NCI-H69 (cell line): ENCODE data around the gene SAMD10.
"Not testable (repeated sequence)": the region's sequence is repeated elsewhere in the genome, so short reads cannot be mapped to it uniquely, and the experiment has no call there.

Experiments used
- DNase-seq: peaks from one replicate; lab custom pipeline; 2025; lab: John Stamatoyannopoulos, UW

SAMD10 gene

DNA sequence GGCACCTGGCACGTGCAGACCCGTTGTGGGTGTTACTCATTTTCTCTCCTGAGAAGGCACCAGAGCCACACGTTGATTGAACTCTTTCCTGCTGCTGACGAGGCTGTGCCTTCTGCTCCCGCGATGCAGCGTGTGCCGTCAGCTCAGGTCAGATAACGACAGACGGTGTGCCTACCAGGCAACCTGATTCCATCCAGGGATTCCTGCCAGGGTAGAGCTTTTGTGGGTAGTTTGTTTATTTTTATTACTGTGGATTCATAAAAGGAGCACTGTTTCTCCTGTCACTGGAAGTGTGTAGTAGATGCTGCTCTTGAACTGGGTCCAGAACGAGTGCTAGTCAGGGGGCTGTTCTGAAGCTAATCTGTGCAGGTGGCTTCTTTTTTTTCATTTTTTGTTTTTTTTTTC, 22.2 kb upstream of the SAMD10 start:
- DNase-seq: peak; percentile 48

DNA sequence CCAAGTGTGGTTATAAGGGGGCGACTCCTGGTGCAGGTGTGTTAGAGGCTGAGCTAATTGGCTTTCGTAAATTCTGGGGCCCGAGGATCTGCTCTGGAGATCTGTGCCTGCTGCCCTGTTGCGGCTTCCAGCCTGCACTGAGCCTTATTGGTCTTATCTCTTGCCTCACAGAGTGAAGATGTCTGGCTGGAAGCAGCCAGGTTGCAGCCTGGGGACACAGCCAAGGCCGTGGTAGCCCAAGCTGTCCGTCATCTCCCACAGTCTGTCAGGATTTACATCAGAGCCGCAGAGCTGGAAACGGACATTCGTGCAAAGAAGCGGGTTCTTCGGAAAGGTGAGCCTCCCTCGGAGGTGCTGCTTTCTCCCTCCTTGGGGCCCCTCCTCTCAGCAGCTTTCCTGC, 21.5 kb upstream of the SAMD10 start:
- DNase-seq: no peak

DNA sequence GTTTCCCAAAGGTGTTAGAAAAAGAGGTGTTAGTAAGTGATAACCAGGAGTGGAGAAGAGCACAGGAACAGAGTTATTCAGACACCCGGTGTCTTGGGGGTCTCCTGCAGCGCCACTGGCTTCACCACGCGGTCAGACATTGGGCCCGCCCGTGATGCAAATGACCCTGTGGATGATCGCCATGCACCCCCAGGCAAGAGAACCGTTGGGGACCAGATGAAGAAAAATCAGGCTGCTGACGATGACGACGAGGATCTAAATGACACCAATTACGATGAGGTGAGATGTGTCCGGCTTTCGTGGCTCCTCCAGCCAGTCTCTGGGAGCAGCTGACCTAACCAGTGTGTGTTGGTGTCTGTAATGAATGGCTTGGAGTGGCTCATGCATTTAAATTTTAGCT, 3.5 kb upstream of the SAMD10 start:
- no peak for DNase-seq

DNA sequence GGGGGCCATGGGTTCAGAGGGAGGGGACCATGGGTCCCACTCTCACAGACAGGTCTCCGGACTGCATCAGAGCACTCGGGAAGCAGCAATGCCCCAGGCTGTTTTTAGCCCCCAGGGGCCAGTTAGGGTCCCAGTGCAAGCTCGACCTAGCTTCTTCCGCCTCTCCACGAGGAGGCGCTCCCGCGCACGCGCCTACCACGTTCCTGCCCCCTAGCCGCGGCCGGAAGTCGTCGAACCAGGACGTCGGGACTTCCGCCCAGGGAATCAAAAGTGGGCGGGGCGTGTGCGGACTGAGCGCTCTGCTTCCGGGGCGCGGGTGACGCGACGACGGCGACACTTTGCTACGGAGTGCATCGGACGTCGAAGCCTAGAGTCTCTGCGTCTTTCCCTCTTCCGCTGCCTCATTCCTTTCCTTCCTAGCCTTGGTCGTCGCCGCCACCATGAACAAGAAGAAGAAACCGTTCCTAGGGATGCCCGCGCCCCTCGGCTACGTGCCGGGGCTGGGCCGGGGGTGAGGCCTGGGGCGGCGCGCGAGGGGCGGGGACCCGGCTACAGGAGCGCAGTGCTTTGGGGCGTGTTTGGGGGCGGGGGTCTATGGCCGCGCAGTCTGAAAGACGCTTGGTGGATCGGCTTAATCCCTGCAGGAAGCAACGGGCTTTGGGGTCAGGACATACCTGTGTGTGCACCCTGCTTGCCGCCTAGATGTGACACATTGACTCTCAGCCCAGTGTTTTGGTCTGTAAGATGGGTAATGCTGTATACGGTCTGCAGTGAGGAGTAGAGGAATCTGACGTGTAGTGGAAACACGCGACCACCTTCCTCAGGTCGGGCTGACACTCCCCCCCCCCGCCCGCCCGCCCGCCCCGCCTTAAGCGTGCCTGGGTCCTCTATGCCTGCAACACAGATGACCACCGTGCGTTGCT, 1.6 kb upstream of the SAMD10 start, which contains the start of gene PRPF6:
Gene PRPF6 (plus strand): TSS at position 327 of the 923 bp plus-strand sequence. CDS start 114 bp downstream, at position 441.
- peak; percentile 95 for DNase-seq

DNA sequence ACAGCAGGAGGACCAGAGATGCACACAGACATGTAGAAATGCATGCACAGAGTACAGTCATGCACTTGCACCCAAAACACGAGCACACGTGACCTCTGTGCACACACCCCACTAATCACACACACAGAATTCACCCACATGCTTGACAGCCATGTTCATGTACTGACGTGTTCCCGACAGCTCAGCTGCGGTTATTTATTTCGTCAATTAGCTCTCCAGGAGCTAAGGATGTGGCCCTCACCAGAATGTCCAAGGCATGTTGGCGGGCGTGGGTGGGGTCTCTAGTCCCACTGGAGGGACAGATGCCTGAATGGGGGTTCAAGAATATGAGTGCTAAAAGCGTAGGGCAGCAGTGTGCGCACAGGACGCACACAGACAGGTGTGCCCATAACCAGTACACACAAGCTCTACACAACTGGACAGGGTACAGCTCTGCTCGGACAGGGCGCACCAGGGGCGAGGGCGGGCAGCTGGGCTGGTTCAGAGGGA, 919 bp upstream of the SAMD10 start:
- DNase-seq: peak; percentile 40

DNA sequence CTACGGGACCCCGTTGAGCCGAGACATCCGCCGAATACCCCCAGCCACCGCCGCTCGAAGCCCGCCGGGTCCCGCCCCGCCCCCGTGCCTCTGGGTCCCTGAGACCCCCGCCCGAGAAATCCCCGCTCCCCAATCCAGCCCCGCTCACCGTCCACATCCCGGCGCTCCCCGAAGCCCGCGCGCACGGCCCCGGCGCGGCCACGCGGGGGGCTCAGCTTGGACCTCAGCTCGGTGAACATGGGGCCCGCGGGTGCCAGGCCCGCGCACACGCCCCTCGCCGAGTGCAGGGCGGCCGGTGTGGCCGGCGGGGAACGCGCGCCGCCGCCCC, 249 bp downstream of the SAMD10 start:
- DNase-seq: no peak

DNA sequence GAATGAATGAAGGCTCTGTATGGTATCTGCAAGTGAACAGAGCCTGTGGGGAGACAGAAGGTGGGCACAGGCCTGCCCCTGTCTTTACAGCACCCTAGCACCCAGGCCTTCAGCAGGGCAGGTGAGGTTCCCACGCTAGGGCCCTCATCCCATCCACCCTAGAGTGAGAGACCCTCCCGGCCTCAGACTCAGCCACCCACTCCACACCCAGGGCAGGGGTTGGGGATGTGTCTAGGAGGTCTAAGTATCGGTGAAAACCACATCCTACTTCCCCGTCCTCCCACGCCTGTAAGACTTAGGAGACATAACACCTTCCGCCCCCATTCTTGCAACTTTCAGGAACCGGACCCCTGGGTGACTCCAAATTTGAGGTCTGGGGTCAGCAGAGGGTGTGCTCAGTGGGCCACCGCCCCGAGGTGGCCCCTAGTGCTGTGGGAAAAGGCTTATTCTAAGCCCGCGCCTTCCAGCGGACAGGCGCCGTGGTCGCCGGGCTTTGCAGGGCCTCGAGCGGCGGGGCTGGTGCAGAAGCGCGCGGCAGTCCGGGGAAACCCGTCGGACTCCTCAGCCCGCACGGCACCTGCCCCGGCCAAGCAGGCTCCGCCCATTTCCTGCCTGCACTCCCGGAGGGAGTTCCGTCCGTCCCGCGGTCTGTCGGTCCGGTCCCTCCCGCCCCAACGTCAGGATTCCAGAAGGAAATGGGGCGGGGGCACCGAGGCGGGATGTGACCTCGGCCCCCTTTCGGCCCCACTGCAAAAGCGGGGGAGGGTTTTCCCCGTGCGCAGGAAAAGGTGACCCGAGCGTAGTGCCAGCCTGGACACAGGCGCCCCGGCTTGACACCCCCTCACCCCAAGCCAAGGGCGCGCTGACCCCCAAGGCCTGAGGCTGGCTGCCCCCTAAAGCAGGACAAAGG, 868 bp downstream of the SAMD10 start:
- peak; percentile 69 for DNase-seq

DNA sequence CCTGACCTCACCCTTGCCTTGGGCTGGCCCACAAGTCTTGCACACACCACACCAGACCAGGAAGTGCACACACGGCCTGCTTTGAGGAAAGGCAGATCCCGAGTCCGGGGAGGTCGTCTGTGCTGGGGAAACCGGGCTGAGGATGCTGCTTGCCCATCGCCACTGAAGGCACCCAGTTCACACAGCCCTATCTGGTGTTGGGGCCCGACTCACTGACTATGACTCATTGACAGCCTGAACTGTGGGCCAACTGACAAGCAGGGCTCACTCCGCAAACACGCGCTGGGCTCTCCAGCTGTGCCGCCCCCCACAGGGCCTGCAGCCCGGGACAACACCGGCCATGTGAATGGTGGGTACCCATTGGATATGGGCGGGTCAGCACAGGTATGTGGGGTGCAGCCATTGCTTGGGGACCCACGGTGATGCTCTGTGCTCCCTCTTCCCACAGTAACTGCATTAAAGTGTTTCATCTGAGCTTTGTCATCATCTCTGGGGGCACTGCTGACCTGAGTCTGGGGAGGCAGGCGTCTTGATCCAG, 1.6 kb downstream of the SAMD10 start:
- no peak for DNase-seq

DNA sequence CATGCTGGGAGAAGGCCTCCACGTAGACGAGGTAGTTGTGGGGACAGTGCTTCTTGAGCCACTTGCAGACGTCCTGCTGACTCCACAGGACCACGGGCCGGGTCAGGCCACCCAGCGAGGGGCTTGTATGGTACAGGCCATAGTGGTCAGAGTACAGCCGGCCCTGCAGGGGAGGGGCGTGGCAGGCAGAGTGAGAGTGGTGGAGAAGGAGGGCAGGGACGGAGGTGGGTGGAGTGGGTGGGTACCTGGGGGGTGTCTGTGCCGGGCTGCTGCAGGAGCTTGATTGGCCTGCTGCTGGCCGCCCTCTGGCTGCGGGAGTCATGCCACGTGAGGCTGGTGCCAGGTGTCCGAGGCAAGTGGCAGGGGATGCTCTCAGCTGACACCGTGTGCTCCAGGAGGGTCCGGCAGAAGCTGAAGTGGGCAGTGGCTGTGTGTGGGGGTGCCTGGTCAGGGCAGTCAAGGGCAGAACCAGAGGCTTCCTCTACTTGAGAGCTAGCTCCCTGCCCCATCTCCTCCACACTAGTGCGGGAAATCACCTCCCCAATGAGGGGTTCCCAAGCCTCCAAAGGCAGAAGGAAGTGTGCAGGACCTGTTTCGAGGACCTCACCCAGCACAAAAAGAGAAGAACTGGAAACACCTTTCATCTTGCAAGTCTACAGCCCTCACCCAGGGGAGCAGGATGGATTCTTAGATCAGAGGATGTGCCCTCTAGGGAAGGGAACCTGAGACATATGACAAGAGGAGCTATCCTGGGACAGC, 2.3 kb downstream of the SAMD10 start:
- no peak for DNase-seq

DNA sequence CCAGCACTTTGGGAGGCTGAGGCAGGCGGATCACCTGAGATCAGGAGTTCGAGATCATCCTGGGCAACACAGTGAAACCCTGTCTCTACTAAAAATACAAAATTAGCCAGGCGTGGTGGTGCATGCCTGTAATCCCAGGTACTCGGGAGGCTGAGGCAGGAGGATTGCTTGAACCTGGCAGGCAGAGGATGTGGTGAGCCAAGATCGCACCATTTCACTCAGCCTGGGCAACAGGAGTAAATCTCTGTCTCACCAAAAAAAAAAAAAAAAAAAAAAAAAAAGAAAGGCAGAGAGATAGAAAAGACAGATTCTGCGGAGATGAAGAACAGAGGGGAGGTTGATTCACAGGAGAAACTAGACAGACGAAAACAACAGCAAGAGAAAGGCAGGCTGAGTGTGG, 2.9 kb downstream of the SAMD10 start:
- DNase-seq: not testable (repeated sequence)

DNA sequence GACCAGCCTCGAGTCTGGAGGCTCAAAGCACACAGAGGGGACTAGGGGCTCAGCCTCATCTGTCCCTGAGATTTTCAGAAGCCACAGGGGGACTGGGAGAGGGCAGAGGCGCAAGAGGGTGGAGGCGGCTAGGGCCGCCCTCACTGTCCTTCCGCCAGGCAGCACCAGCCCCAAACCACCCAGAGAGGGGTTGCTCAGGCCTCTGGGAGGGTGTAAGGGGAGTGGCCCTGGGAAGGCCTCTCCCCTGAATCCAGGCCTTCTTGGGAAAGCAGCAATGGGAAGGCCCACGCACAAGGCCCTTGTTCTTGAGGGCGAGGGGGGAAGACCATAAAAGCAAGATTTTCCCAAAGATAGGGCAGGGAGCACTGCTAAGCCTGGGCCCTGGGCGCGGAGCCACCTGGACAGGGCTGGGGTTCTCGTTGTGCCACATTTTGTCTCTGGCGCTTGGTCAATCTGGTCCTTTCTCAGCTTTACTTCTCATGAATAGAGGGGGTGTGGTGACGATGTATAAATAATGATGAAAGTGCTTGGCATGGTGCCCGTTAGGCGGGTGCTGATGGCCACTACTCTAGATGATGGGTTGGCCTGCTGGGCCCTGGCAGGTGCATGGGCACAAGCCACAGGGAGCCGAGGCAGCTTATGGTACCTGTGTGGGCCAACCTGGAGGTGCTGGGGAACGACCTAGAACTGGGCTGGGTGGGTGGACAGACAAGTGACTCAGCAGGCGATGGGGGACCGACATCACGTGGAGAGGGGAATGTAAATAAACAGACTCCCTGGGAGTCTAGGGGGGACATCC, 4.8 kb downstream of the SAMD10 start:
- peak; percentile 95 for DNase-seq

DNA sequence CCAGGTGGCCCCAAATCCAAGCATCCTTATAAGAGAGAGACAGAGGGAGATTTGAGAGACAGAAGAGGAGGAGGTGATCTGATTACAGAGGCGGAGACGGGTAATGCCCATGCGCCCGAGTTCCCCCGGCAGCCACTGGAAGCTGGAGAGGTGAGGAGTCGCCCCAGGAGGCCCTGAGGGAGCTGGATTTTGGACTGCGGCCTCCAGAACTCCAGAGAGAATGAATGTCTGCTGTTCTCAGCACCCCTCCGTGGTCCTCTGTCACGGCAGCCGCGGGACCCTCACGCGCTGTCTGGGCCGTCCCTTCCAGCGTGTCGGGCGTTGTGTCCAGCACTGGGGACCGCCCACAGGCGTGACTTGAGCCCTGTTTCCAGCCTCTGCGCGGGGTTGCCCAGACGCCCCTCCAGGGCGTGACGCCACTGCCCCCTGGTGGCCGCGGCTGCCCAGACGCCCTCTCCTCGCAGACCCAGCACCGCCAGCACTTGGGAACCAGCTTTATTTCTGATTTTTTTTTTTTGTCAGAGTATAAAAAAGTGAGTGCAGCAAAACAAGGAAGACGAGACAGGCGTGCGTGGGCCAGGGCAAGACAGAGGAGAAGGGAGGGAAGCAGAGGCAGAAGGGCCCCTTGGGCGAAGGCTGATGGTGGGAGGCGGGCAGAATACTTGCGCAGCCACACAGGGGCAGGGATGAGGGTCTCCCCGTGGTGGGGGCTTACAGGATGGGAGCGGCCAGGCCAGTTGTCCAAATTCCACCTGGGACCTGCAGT, 5.6 kb downstream of the SAMD10 start:
- peak; percentile 72 for DNase-seq

DNA sequence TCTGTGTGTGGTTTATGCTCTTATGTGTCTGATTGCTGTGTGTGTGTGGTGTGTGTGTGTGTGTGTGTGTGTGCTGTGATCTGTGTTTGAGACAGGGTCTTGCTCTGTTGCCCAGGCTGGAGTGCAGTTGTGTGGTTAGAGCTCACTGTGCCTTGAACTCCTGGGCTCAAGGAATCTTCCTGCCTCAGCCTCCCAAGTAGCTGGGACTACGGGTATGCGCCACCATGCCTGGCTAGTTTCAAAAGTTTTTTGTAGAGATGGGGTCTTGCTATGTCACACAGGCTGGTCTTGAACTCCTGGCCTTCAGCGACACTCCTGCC, 6.3 kb downstream of the SAMD10 start:
- DNase-seq: no peak

DNA sequence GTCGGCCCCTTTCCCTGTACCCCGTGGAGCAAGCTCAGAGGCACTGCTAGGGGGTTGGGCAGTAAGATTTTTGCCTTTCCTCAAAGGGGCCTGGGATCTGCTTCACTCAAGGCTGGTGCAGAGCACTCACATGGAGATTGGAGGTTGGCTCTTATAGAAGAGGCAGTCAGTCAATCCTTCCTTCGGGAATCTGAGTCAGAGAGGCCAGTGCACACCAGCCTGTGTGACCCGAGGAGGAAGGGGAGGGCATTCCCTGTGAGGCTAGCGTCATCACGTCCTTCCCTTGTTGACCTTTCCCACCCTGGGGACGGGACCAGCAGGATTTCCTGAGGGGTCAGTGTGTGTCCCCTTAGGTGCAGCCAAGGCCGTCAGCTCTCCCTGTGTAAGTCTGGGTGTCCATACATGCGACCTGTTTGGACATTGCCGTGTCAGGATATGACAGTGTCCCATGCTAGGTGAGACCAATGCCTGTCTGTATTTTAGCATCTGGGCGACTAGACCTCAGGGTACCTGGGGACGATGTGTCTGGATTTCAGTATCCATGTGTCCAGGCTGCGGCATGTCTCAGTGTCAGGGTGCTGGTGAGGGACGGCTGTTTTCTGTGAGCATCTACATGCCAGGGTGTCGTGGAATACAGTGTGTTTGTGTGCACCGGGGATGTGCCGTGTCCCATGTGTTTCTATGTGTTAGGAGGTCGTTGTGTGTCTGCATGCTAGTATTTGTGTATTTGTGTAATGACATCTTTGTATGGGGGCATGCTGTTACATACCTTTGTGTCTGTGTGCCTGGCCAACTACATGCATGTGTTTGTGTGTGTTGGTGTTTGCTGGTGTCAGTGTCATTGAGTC, 6.9 kb downstream of the SAMD10 start:
- no peak for DNase-seq

DNA sequence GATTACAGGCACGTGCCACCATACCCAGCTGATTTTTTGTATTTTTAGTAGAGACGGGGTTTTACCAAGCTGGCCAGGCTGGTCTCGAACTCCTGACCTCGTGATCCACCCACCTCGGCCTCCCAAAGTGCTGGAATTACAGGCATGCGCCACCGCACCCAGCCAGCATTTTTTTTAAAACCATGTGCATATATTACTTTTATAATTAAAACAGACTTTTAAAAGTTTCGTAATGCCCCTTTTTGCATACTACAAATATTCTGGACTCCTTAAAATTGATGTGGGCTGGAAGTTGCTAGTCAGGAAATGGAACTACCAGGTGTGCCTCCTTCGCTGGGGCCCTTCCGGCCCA, 7.5 kb downstream of the SAMD10 start:
- DNase-seq: not testable (repeated sequence)

DNA sequence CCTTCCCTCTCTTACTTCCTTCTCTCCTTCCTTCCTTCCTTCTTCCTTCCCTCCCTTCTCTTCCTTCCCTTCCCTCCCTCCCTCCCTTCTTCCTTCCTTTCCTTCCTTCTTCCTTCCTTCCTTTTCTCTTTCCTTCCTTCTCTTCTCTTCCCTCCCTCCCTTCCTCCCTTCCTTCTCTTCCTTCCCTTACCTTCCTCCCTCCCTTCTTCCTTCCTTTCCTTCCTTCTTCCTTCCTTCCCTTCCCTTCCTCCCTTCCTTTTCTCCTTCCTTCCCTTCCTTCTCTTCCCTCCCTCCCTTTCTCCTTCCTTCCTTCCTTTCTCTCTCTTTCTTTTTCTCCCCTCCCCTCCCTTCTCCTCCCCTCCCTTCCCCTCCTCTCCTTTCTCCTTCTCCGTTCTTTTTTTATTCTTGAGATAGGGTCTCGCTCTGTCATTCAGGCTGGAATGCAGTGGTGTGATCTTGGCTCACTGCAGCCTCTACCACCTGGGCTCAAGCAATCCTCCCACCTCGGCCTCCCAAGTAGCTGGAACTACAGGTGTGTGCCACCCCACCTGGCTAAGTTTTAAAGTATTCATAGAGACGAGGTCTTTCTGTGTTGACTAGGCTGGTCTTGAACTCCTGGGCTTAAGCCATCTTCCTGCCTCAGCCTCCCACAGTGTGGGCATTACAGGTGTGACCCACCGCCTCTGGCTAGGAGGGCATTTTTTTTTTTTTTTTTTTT, 8.6 kb downstream of the SAMD10 start:
- no peak for DNase-seq

DNA sequence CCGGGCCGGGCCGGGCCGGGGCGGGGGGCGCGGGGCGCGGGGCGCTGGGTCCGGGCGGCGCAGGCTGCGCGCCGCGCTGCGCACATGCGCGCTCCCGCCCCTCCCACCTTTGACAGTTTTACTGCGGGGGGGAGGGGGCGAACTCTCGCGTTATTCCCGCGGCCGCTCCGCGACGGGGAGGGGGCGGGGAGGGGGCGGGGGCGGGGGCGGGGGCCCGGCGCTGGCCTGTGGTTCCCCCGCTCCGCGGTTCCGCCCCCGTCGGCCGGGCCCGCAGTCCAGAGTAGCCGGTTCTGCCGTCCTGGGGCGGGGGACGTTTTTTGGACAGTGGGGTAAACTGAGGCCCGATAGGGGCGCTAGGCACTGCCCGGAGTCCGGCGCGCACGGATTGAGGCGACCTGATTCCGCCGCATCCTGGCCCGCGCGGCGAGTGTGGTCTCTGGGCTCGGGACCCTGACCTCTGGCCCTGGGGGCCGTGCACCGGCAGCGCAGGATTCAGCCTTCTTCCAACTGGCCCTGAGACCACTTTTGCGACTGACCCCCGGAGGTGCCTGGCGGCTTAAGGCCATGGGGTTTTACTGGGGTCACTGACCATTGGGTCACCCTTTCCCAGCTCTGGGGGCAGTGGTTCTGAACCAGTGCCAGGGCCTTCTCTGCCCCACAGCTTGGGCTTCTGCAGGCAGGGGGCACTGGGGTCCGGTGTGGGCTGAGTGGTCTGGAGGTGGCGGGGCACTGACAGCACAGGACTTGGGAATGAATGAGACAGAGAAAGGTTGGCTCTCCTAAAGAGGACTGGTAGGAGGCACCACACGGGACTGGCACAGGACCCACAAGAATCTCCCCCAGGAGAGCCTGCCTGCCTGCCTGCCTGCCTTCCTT, 9.4 kb downstream of the SAMD10 start, which contains the start of gene ZNF512B:
Gene ZNF512B (minus strand): TSS at position 93 of the 876 bp plus-strand sequence. CDS start 1,980 bp downstream, outside the sequence.
- peak; percentile 86 for DNase-seq
